Measurements from ENCODE around the gene HMCN1. TPM values are rescaled to one million over a fixed set of nuclear protein-coding genes. Genes with fewer than 3 reads are reported as not detected.

The HMCN1 gene
- total RNA-seq, 2 donors from 2014 or later, result 1.3 to 3.7 TPM

GRCh38 chr1:185716095-185716494, 18.1 kb upstream of the HMCN1 start:
- H3K27ac ChIP-seq, result no peak overlapping the region
- no peaks in the 10 kb centered on the region for H3K27me3 ChIP-seq
- no peaks in the 10 kb centered on the region for H3K9me3 ChIP-seq
- H3K4me1 ChIP-seq, result no peaks in the 10 kb centered on the region
- DNase-seq, result no peak
- H3K36me3 ChIP-seq, result no peaks in the 10 kb centered on the region
- H3K9ac ChIP-seq (ENCODE audit: low read depth in 2 of 2, low read length in 2 of 2), result no peak overlapping the region
- no peak overlapping the region for H3K4me3 ChIP-seq
- intact Hi-C loops (cut with DNase I), result no loop called here
- no peak for TF ChIP-seq CTCF (IDR thresholded peaks at IDR 0.05)

- no peaks in the 10 kb centered on the region for H3K36me3 ChIP-seq
- H3K27me3 ChIP-seq, result no peaks in the 10 kb centered on the region
- no peak for TF ChIP-seq CTCF (IDR thresholded peaks at IDR 0.05)
- H3K27ac ChIP-seq, result no peak overlapping the region
- intact Hi-C loops (cut with DNase I), result no loop called here
- H3K4me3 ChIP-seq, result no peak overlapping the region
- no peak for DNase-seq
- H3K9ac ChIP-seq (ENCODE audit: low read depth in 2 of 2, low read length in 2 of 2), result no peak overlapping the region
- no peaks in the 10 kb centered on the region for H3K4me1 ChIP-seq
- no peaks in the 10 kb centered on the region for H3K9me3 ChIP-seq
Observed at GRCh38 chr1:185719021-185719420, 15.2 kb upstream of the HMCN1 start.

GRCh38 chr1:185720633-185721272, 13.4 kb upstream of the HMCN1 start:
- Histone ChIP-seq H3K4me3 (no peak overlapping the region), H3K36me3 (no peaks in the 10 kb centered on the region), H3K9ac (ENCODE audit: low read depth in 2 of 2, low read length in 2 of 2) (no peak overlapping the region), H3K9me3 (no peaks in the 10 kb centered on the region), H3K27me3 (no peaks in the 10 kb centered on the region), H3K27ac (no peak overlapping the region), H3K4me1 (no peaks in the 10 kb centered on the region)
- TF ChIP-seq CTCF (IDR thresholded peaks at IDR 0.05), result peak; percentile 23
- DNase-seq, result no peak
- intact Hi-C loops (cut with DNase I), result loop anchor here (10.0 kb wide), 1 partner anchor 494 kb away; no protein-coding TSS in a partner anchor

- no peaks in the 10 kb centered on the region for H3K36me3 ChIP-seq
Observed at GRCh38 chr1:185721553-185721952, 12.6 kb upstream of the HMCN1 start.

GRCh38 chr1:185722098-185722497, 12.1 kb upstream of the HMCN1 start:
- intact Hi-C loops (cut with DNase I), result loop anchor here (10.0 kb wide), 1 partner anchor 493 kb away; no protein-coding TSS in a partner anchor
- no peak for DNase-seq
- Histone ChIP-seq H3K4me3 (no peak overlapping the region), H3K9ac (ENCODE audit: low read depth in 2 of 2, low read length in 2 of 2) (no peak overlapping the region), H3K9me3 (no peaks in the 10 kb centered on the region), H3K36me3 (no peaks in the 10 kb centered on the region), H3K4me1 (no peaks in the 10 kb centered on the region), H3K27me3 (no peaks in the 10 kb centered on the region), H3K27ac (no peak overlapping the region)
- TF ChIP-seq CTCF (IDR thresholded peaks at IDR 0.05), result no peak

More at GRCh38 chr1:185721553-185721952, 12.6 kb upstream of the HMCN1 start:
- TF ChIP-seq CTCF (IDR thresholded peaks at IDR 0.05), result no peak
- no peak for DNase-seq
- Histone ChIP-seq H3K27ac (no peak overlapping the region), H3K9me3 (no peaks in the 10 kb centered on the region), H3K27me3 (no peaks in the 10 kb centered on the region), H3K4me3 (no peak overlapping the region), H3K4me1 (no peaks in the 10 kb centered on the region), H3K9ac (ENCODE audit: low read depth in 2 of 2, low read length in 2 of 2) (no peak overlapping the region)
- intact Hi-C loops (cut with DNase I), result loop anchor here (10.0 kb wide), 1 partner anchor 493 kb away; no protein-coding TSS in a partner anchor

Measured in colonic mucosa (tissue), 4 donors.